ENCODE results near the gene TP63. TPM values are rescaled to one million over a fixed set of nuclear protein-coding genes. Genes with fewer than 3 reads are reported as not detected.

TP63 gene
- total and polyA plus RNA-seq, 7 donors = under 0.01 to 0.28 (median 0.15) TPM; not detected in 3

GRCh38 chr3:189890496-189890895 is 259.3 kb downstream of the TP63 start:
- no peaks in the 10 kb centered on the region for H3K36me3 ChIP-seq
- H3K9me3 ChIP-seq = no peaks in the 10 kb centered on the region
- no peak overlapping the region for H3K27ac ChIP-seq
- TF ChIP-seq POLR2AphosphoS5 (IDR thresholded peaks at IDR 0.05) (no peak), CTCF (IDR thresholded peaks at IDR 0.05) (no peak), POLR2A (IDR thresholded peaks at IDR 0.05) (no peak), EP300 (IDR thresholded peaks at IDR 0.05) (no peak)
- DNase-seq = no peak
- intact Hi-C loops (cut with DNase I) = no loop called here
- no peaks in the 10 kb centered on the region for H3K27me3 ChIP-seq
- 55 to 77% methylated on average over 4 of the region's 4 CpGs for WGBS, 2 donors
- H3K4me3 ChIP-seq = no peak overlapping the region
- no peaks in the 10 kb centered on the region for H3K4me1 ChIP-seq

GRCh38 chr3:189896533-189896932 is 265.3 kb downstream of the TP63 start:
- DNase-seq = no peak
- Histone ChIP-seq H3K27ac (no peak overlapping the region), H3K9me3 (no peaks in the 10 kb centered on the region), H3K4me3 (no peak overlapping the region), H3K27me3 (no peaks in the 10 kb centered on the region), H3K4me1 (no peaks in the 10 kb centered on the region), H3K36me3 (no peaks in the 10 kb centered on the region)
- no peak for TF ChIP-seq EP300 (IDR thresholded peaks at IDR 0.05)
- no peak for TF ChIP-seq POLR2AphosphoS5 (IDR thresholded peaks at IDR 0.05)
- TF ChIP-seq POLR2A (IDR thresholded peaks at IDR 0.05) = no peak
- no peak for TF ChIP-seq CTCF (IDR thresholded peaks at IDR 0.05)
- 85 to 89% methylated on average over 3 of the region's 3 CpGs for WGBS, 2 donors
- intact Hi-C loops (cut with DNase I) = no loop called here

- Histone ChIP-seq H3K27ac (no peak overlapping the region), H3K27me3 (no peaks in the 10 kb centered on the region), H3K9me3 (no peaks in the 10 kb centered on the region), H3K4me1 (no peaks in the 10 kb centered on the region), H3K4me3 (no peak overlapping the region), H3K36me3 (no peaks in the 10 kb centered on the region)
- 91 to 96% methylated on average over 2 of the region's 2 CpGs for WGBS, 2 donors
- no peak for TF ChIP-seq CTCF (IDR thresholded peaks at IDR 0.05)
- no peak for TF ChIP-seq EP300 (IDR thresholded peaks at IDR 0.05)
- no peak for TF ChIP-seq POLR2A (IDR thresholded peaks at IDR 0.05)
- TF ChIP-seq POLR2AphosphoS5 (IDR thresholded peaks at IDR 0.05) = no peak
- DNase-seq = no peak
- intact Hi-C loops (cut with DNase I) = no loop called here
Measured at GRCh38 chr3:189897406-189897805, 266.2 kb downstream of the TP63 start.

GRCh38 chr3:189898559-189899153 is 267.5 kb downstream of the TP63 start:
- H3K4me3 ChIP-seq = no peak overlapping the region
- H3K9me3 ChIP-seq = no peaks in the 10 kb centered on the region
- H3K27ac ChIP-seq = no peak overlapping the region
- H3K36me3 ChIP-seq = no peaks in the 10 kb centered on the region
- TF ChIP-seq EP300 (IDR thresholded peaks at IDR 0.05) (no peak), POLR2AphosphoS5 (IDR thresholded peaks at IDR 0.05) (no peak), POLR2A (IDR thresholded peaks at IDR 0.05) (no peak), CTCF (IDR thresholded peaks at IDR 0.05) (no peak)
- WGBS, 2 donors = 89 to 96% methylated on average over 1 of the region's 1 CpG
- no peaks in the 10 kb centered on the region for H3K27me3 ChIP-seq
- no peak for DNase-seq
- H3K4me1 ChIP-seq = no peaks in the 10 kb centered on the region
- intact Hi-C loops (cut with DNase I) = no loop called here

GRCh38 chr3:189899186-189899585 is 268.0 kb downstream of the TP63 start:
- TF ChIP-seq EP300 (IDR thresholded peaks at IDR 0.05) (no peak), POLR2AphosphoS5 (IDR thresholded peaks at IDR 0.05) (no peak), CTCF (IDR thresholded peaks at IDR 0.05) (no peak), POLR2A (IDR thresholded peaks at IDR 0.05) (no peak)
- intact Hi-C loops (cut with DNase I) = no loop called here
- Histone ChIP-seq H3K36me3 (no peaks in the 10 kb centered on the region), H3K27me3 (no peaks in the 10 kb centered on the region), H3K4me1 (no peaks in the 10 kb centered on the region), H3K4me3 (no peak overlapping the region), H3K27ac (no peak overlapping the region), H3K9me3 (no peaks in the 10 kb centered on the region)
- DNase-seq = no peak
- 97% methylated on average over 3 of the region's 3 CpGs for whole genome bisulfite sequencing, 2 donors

Data from sigmoid colon (tissue), 7 donors.